Gastroesophageal sphincter (tissue), 4 donors: ENCODE results near the gene TFAP2B. TPM values are rescaled to one million over a fixed set of nuclear protein-coding genes. Genes with fewer than 3 reads are reported as not detected.

Experiments used
- ATAC-seq: fragments of 150-250 bp; one replicate; pipeline ENCODE4 v1.9.1; 2016; ENCODE audit warnings: mild to moderate bottlenecking, moderate library complexity
- H3K27ac ChIP-seq, 4 donors: fragments of 200-600 bp; sonication (generic) in 3 of 4; 1 replicate in 3 of 4; 2 replicates in 1 of 4; pipeline ENCODE4 v1.5.1; 2016 to 2019
- H3K27me3 ChIP-seq: fragments of 200-600 bp; sonication (generic); one replicate; pipeline ENCODE4 v1.5.1; 2019
- H3K36me3 ChIP-seq, 2 donors: fragments of 200-600 bp; sonication (generic); one replicate each; pipeline ENCODE4 v1.5.1; 2019; ENCODE audit warnings: control low read depth in 1 of 2
- H3K4me1 ChIP-seq, 3 donors: fragments of 200-600 bp; sonication (generic); 1 replicate in 2 of 3; 2 replicates in 1 of 3; pipeline ENCODE4 v1.5.1; 2016 to 2019; ENCODE audit warnings: control low read depth in 2 of 3
- H3K4me3 ChIP-seq, 2 donors: fragments of 200-600 bp; sonication (generic); one replicate each; pipeline ENCODE4 v1.5.1; 2019; ENCODE audit warnings: mild to moderate bottlenecking in 1 of 2, moderate library complexity in 1 of 2
- H3K9me3 ChIP-seq, 3 donors: fragments of 200-600 bp; sonication (generic); one replicate each; pipeline ENCODE4 v1.5.1; 2017 to 2019; ENCODE audit warnings: control low read depth in 2 of 3
- EP300 ChIP-seq: sonication (generic); formaldehyde crosslinking; IDR thresholded peaks from one replicate; pipeline ENCODE4 v1.6.1; 2017; ENCODE audit warnings: antibody characterized with exemption, mild to moderate bottlenecking
- POLR2A ChIP-seq, 2 donors: fragments of 450-650 bp; IDR thresholded peaks; one replicate each; pipeline ENCODE4 v1.6.1; 2017; ENCODE audit warnings: antibody characterized with exemption in 2 of 2, mild to moderate bottlenecking in 2 of 2, moderate library complexity in 1 of 2
- POLR2AphosphoS5 ChIP-seq: sonication (generic); formaldehyde crosslinking; IDR thresholded peaks from one replicate; pipeline ENCODE4 v1.6.1; 2017; ENCODE audit warnings: antibody characterized with exemption
- WGBS, 2 donors: methylation state at CpG; one replicate each; pipeline ENCODE4 v1.1.5; 2018; ENCODE audit warnings: low coverage in 1 of 2; 5-methylcytosine and 5-hydroxymethylcytosine counted together
- total RNA-seq, 4 donors: library from RNA; depleted of rRNA; stranded (reverse); fragments of >200 nt; gene quantifications; one replicate each; pipeline ENCODE4 v1.1.0, GENCODE V29; 2016
- TF ChIP-seq, protein P1 (sequence below), 4 experiments: fragments of 200-600 bp in 2 of 4; fragments of 450-650 bp in 2 of 4; sonication (generic) in 1 of 4; IDR thresholded peaks; one replicate each; pipeline ENCODE4 v1.5.1; 2017 to 2019; ENCODE audit warnings: antibody characterized with exemption in 4 of 4, mild to moderate bottlenecking in 2 of 4, moderate library complexity in 2 of 4

Gene TFAP2B
- total RNA-seq, 4 donors from 2014 or later: 0.25 TPM; not detected in 3

DNA sequence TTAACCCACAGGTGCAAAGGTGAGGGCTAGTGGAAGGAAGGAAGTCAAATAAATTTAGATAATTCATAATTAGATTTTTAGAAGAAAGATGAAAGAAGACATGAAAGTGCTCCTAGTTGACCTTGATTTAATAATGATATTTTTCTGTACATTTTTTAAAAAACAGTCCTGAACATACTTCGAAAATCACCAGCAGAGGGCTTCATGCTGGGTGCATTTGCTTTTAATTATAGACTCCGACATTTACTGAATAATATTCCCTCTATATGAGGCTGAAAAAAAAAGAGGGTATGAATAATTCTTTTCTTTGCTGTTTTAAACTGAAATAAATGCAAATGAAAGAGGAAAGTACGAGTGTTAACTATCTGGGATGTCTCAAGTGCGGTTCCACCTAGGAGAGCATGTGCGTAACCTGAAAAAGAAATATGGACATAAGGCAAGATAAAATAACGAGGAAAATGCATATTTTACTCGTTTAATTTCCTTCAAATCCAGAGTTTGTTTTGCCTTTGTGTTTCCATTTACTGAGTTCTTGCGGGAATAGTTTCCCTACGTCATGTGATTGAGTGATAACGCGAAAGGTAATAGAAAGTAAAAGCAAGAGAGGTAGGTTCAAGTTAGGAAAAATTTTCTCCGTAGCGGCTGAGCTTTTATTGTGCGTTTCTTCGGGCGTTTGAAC, 3.1 kb upstream of the TFAP2B start:
- Histone ChIP-seq H3K4me3 (peak overlapping the region; percentile 35 to 40), H3K27me3 (peaks cover 91% of the 10 kb centered on the region), H3K4me1 (peaks cover 0 to 15% (median 10%) of the 10 kb centered on the region in 3 donors), H3K36me3 (no peaks in the 10 kb centered on the region), H3K27ac (no peak overlapping the region), H3K9me3 (no peaks in the 10 kb centered on the region)
- no peak for ATAC-seq
- WGBS, 2 donors: 4 to 8% methylated on average over 16 of the region's 16 CpGs
- TF ChIP-seq, protein P1, sequence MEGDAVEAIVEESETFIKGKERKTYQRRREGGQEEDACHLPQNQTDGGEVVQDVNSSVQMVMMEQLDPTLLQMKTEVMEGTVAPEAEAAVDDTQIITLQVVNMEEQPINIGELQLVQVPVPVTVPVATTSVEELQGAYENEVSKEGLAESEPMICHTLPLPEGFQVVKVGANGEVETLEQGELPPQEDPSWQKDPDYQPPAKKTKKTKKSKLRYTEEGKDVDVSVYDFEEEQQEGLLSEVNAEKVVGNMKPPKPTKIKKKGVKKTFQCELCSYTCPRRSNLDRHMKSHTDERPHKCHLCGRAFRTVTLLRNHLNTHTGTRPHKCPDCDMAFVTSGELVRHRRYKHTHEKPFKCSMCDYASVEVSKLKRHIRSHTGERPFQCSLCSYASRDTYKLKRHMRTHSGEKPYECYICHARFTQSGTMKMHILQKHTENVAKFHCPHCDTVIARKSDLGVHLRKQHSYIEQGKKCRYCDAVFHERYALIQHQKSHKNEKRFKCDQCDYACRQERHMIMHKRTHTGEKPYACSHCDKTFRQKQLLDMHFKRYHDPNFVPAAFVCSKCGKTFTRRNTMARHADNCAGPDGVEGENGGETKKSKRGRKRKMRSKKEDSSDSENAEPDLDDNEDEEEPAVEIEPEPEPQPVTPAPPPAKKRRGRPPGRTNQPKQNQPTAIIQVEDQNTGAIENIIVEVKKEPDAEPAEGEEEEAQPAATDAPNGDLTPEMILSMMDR (IDR thresholded peaks at IDR 0.05): peak in 1 of 4 experiments; percentile 13
- TF ChIP-seq POLR2A (IDR thresholded peaks at IDR 0.05): no peak
- no peak for TF ChIP-seq EP300
- no peak for TF ChIP-seq POLR2AphosphoS5

DNA sequence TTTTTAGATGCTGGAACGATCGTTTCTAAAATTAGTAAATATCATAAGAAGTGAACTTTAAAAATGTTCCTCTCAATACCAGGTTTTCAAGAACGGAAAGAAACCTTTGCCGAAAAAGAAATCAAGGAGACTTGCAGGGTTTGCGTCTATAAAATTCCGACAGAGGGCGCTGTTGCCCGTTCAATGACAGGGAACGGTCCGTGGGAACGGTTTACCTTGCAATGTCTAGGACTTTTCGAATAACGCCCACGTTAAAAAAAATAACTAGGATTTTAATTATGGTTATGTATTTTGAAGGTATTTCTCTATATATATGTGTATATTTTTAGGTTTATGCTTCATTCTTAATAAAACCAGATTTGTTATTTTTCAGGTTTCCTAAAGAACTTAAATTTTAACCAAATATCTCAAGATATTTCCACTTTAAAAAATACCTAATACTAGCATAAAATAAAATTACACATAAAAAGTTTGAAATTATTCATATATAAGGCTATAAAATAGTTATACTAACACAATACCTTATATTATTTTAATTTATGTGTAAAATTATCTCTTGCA, 2.5 kb upstream of the TFAP2B start:
- no peak for ATAC-seq
- H3K36me3 ChIP-seq: no peaks in the 10 kb centered on the region
- 1 to 2% methylated on average over 14 of the region's 14 CpGs for WGBS, 2 donors
- H3K27me3 ChIP-seq: peaks cover 91% of the 10 kb centered on the region
- H3K4me1 ChIP-seq: peaks cover 0 to 21% (median 10%) of the 10 kb centered on the region in 3 donors
- no peak overlapping the region for H3K27ac ChIP-seq
- TF ChIP-seq POLR2A (IDR thresholded peaks at IDR 0.05) (no peak), EP300 (no peak)
- TF ChIP-seq, protein P1 (IDR thresholded peaks at IDR 0.05): peak; percentile 67 to 76 (median 71)
- no peaks in the 10 kb centered on the region for H3K9me3 ChIP-seq
- peak overlapping the region; percentile 35 to 40 for H3K4me3 ChIP-seq

DNA sequence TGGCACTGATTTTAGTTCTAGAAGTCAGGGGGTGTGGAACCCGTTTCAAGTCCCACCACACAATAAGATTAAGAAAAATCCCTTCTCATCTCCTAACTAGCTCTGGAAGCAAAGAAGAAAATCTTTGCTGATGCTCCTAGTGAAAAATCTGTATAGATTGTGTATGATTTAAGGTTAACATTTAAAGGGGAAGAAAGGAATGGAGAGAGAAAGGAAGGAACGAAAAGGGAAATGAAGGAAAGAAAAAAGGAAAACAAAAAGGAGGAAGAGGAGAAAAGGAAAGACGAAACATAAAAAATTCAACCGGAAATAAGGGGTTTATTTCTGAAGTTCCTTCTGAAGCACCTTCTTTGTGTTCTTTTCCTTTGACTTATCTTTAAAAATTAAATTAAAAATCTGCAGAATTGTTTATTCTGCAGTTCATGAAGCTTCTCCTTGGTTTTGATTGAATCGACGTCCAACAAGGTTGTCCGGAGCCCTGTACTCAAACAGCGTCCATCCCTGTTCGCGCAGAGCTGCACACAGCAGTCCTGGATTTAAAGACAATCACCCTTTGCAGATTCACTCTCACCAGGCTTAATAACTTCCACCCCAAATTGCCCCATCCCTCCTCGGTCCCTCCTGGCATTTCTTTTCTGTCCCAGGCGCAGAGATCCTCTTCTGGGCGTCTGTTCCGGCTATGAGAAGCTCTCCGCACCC, 1.6 kb upstream of the TFAP2B start:
- Histone ChIP-seq H3K27me3 (peaks cover 91% of the 10 kb centered on the region), H3K36me3 (no peaks in the 10 kb centered on the region), H3K4me3 (no peak overlapping the region), H3K4me1 (peaks cover 0 to 28% (median 10%) of the 10 kb centered on the region in 3 donors), H3K9me3 (no peaks in the 10 kb centered on the region), H3K27ac (no peak overlapping the region)
- ATAC-seq: no peak
- WGBS, 2 donors: 19 to 21% methylated on average over 10 to 14 of the region's 15 CpGs
- no peak for TF ChIP-seq POLR2AphosphoS5
- TF ChIP-seq, protein P1 (IDR thresholded peaks at IDR 0.05): no peak
- TF ChIP-seq EP300: no peak
- no peak for TF ChIP-seq POLR2A (IDR thresholded peaks at IDR 0.05)

DNA sequence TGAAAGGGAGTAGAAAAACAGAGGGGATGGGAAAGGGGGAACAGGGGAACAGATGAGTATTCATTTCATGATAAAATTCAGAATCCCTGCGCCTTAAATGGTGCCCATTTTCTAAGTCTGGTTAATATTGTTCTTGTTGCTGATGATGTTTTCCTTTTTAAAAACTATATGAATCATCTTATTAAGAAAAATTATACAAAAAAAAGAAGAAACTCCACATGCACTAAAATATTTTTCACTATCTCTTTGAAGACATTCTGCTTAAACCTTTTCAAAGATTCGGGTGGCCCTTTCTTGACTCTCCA, 1.1 kb upstream of the TFAP2B start:
- Histone ChIP-seq H3K4me1 (peaks cover 0 to 28% (median 10%) of the 10 kb centered on the region in 3 donors), H3K9me3 (no peaks in the 10 kb centered on the region), H3K4me3 (no peak overlapping the region), H3K27me3 (peaks cover 96% of the 10 kb centered on the region), H3K27ac (no peak overlapping the region), H3K36me3 (no peaks in the 10 kb centered on the region)
- no peak for ATAC-seq
- TF ChIP-seq EP300: no peak
- TF ChIP-seq, protein P1 (IDR thresholded peaks at IDR 0.05): no peak
- no peak for TF ChIP-seq POLR2A (IDR thresholded peaks at IDR 0.05)
- TF ChIP-seq POLR2AphosphoS5: no peak
- WGBS, 2 donors: 21 to 44% methylated on average over 2 of the region's 2 CpGs
